Bronchial epithelial cell (primary cell): ENCODE measurements around the gene HNRNPDL. TPM values are rescaled to one million over a fixed set of nuclear protein-coding genes. Genes with fewer than 3 reads are reported as not detected.
"Not testable (repeated sequence)": the region's sequence is repeated elsewhere in the genome, so short reads cannot be mapped to it uniquely, and the experiment has no call there.

Experiments
- DNase-seq: peaks from one replicate; pipeline ENCODE4 v3.0.0-alpha.2; 2010; ENCODE audit warnings: low read depth
- FAIRE-seq: peaks from 2 replicates; lab custom pipeline; 2011; peaks lifted over from hg19 to GRCh38; lab: Jason Lieb, UNC
- H3K27me3 ChIP-seq: 2 replicates; pipeline ENCODE4 v1.5.1; 2011; ENCODE audit warnings: low read length; ENCODE audit not compliant: control insufficient read depth, insufficient read depth
- H3K36me3 ChIP-seq: 2 replicates; pipeline ENCODE4 v1.5.1; 2011; ENCODE audit warnings: low read length; ENCODE audit not compliant: control insufficient read depth, insufficient read depth
- H3K4me3 ChIP-seq: 2 replicates; pipeline ENCODE4 v1.5.1; 2011; ENCODE audit warnings: mild to moderate bottlenecking, low read depth, low read length, control low read depth
- total RNA-seq: library from RNA; depleted of rRNA; stranded (reverse); fragments of >200 nt; gene quantifications from 2 replicates; pipeline ENCODE4 v1.2.1, GENCODE V29; 2014
- TF ChIP-seq, protein P1 (sequence below): IDR thresholded peaks from 2 replicates; pipeline ENCODE4 v1.5.1; 2011; ENCODE audit warnings: mild to moderate bottlenecking, moderate library complexity, low read length, control low read depth, inconsistent platforms; ENCODE audit not compliant: insufficient read depth, severe bottlenecking

Gene HNRNPDL
- total RNA-seq, 1 donor from 2014 or later = 141 TPM

DNA sequence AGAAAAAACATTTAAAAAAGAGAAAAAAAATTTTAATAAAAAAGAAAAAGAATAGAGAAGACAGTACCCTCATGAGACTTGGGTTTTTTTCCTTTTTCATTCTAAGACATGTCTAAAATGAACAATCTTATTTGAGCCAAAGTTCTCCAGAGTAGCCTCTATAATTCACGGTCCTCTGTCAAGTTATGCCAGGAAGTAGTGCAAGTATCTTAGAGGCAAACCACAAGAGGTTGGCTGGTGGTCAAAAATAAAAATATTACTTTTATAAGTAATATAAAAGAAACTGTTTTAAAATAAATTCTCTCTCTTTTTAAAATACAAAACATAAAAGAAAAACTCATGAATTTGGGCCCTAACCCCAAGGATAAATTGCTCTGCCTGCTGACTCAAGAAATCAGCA, 26.5 kb downstream of the HNRNPDL start:
- H3K36me3 ChIP-seq = no peaks in the 10 kb centered on the region
- DNase-seq (no peak), FAIRE-seq (no peak)
- no peak overlapping the region for H3K4me3 ChIP-seq
- no peaks in the 10 kb centered on the region for H3K27me3 ChIP-seq
- TF ChIP-seq, protein P1, sequence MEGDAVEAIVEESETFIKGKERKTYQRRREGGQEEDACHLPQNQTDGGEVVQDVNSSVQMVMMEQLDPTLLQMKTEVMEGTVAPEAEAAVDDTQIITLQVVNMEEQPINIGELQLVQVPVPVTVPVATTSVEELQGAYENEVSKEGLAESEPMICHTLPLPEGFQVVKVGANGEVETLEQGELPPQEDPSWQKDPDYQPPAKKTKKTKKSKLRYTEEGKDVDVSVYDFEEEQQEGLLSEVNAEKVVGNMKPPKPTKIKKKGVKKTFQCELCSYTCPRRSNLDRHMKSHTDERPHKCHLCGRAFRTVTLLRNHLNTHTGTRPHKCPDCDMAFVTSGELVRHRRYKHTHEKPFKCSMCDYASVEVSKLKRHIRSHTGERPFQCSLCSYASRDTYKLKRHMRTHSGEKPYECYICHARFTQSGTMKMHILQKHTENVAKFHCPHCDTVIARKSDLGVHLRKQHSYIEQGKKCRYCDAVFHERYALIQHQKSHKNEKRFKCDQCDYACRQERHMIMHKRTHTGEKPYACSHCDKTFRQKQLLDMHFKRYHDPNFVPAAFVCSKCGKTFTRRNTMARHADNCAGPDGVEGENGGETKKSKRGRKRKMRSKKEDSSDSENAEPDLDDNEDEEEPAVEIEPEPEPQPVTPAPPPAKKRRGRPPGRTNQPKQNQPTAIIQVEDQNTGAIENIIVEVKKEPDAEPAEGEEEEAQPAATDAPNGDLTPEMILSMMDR = no peak

DNA sequence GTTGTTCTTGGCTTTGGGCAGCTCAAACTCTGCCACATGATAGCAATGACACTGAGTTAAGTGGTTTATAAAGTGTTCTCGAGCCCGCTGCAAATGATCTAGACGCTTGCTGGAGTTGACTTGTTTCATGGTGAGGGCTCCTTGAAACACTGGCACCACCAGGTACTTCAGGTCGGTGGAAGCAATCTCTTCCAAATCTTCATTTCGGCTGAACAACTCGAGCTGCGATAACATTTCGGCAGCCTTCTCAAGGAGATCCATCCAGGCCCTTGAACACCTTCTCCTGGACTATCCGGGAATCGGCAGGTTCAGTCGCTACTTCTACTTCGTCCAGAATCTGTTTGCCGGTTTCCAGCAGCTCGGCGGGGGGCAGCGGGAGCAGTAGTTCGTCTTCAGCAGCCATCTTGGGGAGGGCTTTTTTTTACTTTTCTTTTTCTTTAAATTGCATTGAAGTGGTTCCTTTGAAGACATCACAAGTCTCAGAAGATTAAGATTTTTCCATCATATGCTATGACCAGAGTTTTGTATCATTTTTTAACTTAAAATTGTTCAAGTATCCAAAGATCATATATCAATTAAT, 28.0 kb downstream of the HNRNPDL start:
- Histone ChIP-seq H3K27me3 (no peaks in the 10 kb centered on the region), H3K36me3 (no peaks in the 10 kb centered on the region), H3K4me3 (no peak overlapping the region)
- DNase-seq (no peak), FAIRE-seq (no peak)
- TF ChIP-seq, protein P1 = no peak

DNA sequence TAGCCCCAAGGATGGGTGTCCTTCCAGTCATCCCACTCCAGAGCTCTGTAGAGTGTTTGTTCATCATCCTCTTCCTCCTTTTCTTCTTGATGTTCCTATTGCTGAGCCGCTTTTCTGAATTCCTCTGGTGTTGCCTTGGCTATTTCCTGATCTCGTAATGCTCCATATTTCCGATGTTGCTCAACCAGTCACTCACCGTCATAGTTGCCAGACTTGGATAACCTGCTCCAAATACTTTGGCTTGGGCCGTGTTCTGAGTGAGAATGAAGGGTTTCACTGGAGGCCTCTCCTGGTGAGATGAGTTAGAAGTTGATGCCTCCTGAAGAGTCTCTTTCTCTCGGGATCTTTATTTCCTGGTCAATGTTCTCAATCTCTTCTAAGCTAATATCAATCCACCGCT, 28.7 kb downstream of the HNRNPDL start:
- TF ChIP-seq, protein P1 = no peak
- no peaks in the 10 kb centered on the region for H3K36me3 ChIP-seq
- DNase-seq (no peak), FAIRE-seq (peak; percentile 18)
- H3K4me3 ChIP-seq = no peak overlapping the region
- no peaks in the 10 kb centered on the region for H3K27me3 ChIP-seq

DNA sequence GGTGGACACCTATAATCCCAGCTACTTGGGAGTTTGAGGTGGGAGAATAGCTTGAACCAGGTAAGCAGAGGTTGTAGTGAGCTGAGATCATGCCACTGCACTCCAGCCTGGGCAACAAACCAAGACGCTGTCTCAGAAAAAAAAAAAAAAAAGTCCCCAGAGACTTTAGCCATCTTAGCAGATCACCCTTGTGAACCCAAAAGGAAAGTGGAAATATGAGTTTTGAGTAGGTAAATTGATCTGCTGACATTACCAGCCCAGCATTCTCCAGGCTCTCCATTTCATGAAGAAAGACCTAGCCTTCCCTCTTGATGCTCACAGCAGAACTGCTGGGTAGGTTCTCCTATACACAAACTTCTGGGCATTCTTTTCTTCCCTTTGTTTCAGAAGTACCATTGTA, 32.0 kb downstream of the HNRNPDL start:
- no peak for DNase-seq

DNA sequence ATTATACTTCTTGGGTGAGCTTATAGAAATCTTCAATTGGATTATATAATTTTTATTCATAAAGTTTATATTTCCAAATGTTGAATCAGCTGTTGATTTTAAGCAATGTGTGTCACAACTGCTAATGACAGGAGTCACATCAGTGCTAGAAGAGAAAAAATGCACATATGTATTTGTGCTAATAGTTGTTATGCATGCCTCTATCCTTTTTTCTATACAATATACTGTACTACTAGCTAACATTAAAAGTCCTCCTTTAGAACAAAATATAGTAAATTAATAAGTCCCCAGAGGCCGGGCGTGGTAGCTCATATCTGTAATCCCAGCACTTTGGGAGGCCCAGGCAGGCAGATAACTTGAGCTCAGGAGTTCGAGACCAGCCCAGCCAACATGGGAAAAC, 32.7 kb downstream of the HNRNPDL start:
- no peak for DNase-seq
- H3K27me3 ChIP-seq = no peaks in the 10 kb centered on the region
- no peak for FAIRE-seq
- H3K4me3 ChIP-seq = no peak overlapping the region
- TF ChIP-seq, protein P1 = no peak
- H3K36me3 ChIP-seq = no peaks in the 10 kb centered on the region

More for the DNA sequence above, 32.0 kb downstream of the HNRNPDL start:
- no peaks in the 10 kb centered on the region for H3K36me3 ChIP-seq
- no peaks in the 10 kb centered on the region for H3K27me3 ChIP-seq
- FAIRE-seq = no peak
- TF ChIP-seq, protein P1 = no peak
- H3K4me3 ChIP-seq = no peak overlapping the region

DNA sequence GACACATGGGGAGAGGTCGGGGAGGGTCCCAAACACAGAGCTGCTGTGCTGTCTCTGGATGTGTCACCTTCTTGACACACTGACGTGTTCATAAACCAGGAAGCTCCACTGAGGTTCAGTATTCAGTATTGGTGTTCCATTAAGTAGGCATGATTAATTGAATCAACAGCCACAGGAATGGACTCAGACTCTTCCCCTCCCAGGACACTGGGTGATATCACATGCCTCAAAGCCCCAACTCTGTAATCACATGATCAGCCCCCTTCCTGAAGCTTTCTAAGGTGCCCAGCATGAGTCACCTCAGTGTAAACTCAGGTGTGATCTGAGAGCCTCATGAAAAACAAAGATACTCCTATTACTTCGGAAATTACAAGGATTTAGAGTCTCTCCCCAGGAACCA, 35.4 kb downstream of the HNRNPDL start:
- DNase-seq (peak; percentile 100), FAIRE-seq (peak; percentile 99)
- Histone ChIP-seq H3K36me3 (no peaks in the 10 kb centered on the region), H3K27me3 (no peaks in the 10 kb centered on the region), H3K4me3 (no peak overlapping the region)
- TF ChIP-seq, protein P1 = no peak

DNA sequence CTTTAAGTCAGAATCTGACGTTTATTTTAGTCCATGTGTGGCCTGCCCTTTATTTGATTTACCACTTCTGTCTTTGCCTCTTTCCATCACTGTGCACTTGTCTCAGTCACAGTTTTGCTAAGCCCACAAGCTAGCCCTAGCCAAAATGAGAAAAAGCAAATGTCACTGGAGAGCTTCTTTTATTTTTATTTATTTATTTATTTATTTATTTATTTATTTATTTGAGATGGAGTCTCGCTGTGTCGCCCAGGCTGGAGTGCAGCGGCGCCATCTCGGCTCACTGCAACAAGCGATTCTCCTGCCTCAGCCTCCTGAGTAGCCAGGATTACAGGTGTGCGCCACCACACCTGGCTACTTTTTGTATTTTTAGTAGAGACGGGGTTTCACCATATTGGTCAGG, 40.2 kb downstream of the HNRNPDL start:
- H3K27me3 ChIP-seq, H3K36me3 ChIP-seq, FAIRE-seq, H3K4me3 ChIP-seq, DNase-seq: not testable (repeated sequence)
